Vagina (tissue), 2 donors: ENCODE results near the gene TMEM38A. TPM values are rescaled to one million over a fixed set of nuclear protein-coding genes. Genes with fewer than 3 reads are reported as not detected.
"Not testable (repeated sequence)": the region's sequence is repeated elsewhere in the genome, so short reads cannot be mapped to it uniquely, and the experiment has no call there.

Source experiments
- DNase-seq, 2 donors: peaks; one replicate each; pipeline ENCODE4 v3.0.0-alpha.2; 2017; ENCODE audit errors: extremely low spot score in 2 of 2
- H3K27ac ChIP-seq: fragments of 200-600 bp; sonication (generic); one replicate; pipeline ENCODE4 v1.5.1; 2019
- H3K27me3 ChIP-seq: fragments of 200-600 bp; sonication (generic); one replicate; pipeline ENCODE4 v1.5.1; 2019
- H3K36me3 ChIP-seq, 2 donors: fragments of 200-600 bp; sonication (generic); one replicate each; pipeline ENCODE4 v1.5.1; 2017 to 2019
- H3K4me1 ChIP-seq: fragments of 200-600 bp; sonication (generic); one replicate; pipeline ENCODE4 v1.5.1; 2019
- H3K4me3 ChIP-seq, 2 donors: fragments of 200-600 bp; sonication (generic); 1 replicate in 1 of 2; 2 replicates in 1 of 2; pipeline ENCODE4 v1.5.1; 2016 to 2019
- H3K9me3 ChIP-seq: fragments of 200-600 bp; sonication (generic); one replicate; pipeline ENCODE4 v1.5.1; 2019
- POLR2A ChIP-seq, 2 donors: fragments of 450-650 bp; IDR thresholded peaks; one replicate each; pipeline ENCODE4 v1.6.1; 2017; ENCODE audit warnings: antibody characterized with exemption in 2 of 2, mild to moderate bottlenecking in 2 of 2, moderate library complexity in 2 of 2
- POLR2AphosphoS5 ChIP-seq, 2 donors: sonication (generic); formaldehyde crosslinking; IDR thresholded peaks; one replicate each; pipeline ENCODE4 v1.9.0; 2017; ENCODE audit warnings: antibody characterized with exemption in 2 of 2, mild to moderate bottlenecking in 2 of 2, low read depth in 1 of 2; ENCODE audit not compliant: insufficient read depth in 1 of 2
- intact Hi-C: fragments of 100-400 bp; cut with DNase I; formaldehyde crosslinking; loops from one replicate; pipeline ENCODE4 v1.15.1; 2023
- total RNA-seq: library from RNA; depleted of rRNA; stranded (reverse); fragments of >200 nt; gene quantifications from one replicate; pipeline ENCODE4 v1.2.3, GENCODE V29; 2016
- TF ChIP-seq, protein P1 (sequence below), 3 experiments: fragments of 450-650 bp in 2 of 3; fragments of 200-600 bp in 1 of 3; sonication (generic) in 1 of 3; IDR thresholded peaks; one replicate each; pipeline ENCODE4 v1.5.1; 2017 to 2019; ENCODE audit warnings: antibody characterized with exemption in 3 of 3, mild to moderate bottlenecking in 2 of 3, moderate library complexity in 2 of 3

Gene TMEM38A
- total RNA-seq, 1 donor from 2014 or later, result 4.7 TPM

DNA sequence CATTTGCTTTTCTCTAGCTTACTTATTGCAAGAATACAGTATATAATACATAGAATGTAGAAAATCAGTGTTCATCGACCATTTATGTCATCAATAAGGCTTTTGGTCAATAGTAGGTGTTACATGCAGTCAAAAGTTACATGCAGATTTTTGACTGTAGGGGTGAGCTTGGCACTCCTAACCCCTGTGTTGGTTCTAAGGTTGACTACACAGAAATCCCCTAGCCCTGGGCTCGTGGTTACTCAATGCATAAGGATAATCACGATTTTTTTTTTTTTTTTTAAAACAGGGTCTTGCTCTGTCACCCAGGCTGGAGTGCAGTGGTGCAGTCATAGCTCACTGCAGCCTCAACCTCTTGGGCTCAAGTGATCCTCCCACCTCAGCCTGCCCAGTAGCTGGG, 54.7 kb downstream of the TMEM38A start:
- Histone ChIP-seq H3K4me1 (peaks cover 16% of the 10 kb centered on the region), H3K36me3 (no peaks in the 10 kb centered on the region), H3K27me3 (no peaks in the 10 kb centered on the region), H3K27ac (no peak overlapping the region), H3K9me3 (no peaks in the 10 kb centered on the region), H3K4me3 (no peak overlapping the region)
- TF ChIP-seq POLR2AphosphoS5 (IDR thresholded peaks at IDR 0.05; ENCODE audit: insufficient read depth in 1 of 2, low read depth in 1 of 2) (no peak), POLR2A (IDR thresholded peaks at IDR 0.05) (no peak)
- TF ChIP-seq, protein P1, sequence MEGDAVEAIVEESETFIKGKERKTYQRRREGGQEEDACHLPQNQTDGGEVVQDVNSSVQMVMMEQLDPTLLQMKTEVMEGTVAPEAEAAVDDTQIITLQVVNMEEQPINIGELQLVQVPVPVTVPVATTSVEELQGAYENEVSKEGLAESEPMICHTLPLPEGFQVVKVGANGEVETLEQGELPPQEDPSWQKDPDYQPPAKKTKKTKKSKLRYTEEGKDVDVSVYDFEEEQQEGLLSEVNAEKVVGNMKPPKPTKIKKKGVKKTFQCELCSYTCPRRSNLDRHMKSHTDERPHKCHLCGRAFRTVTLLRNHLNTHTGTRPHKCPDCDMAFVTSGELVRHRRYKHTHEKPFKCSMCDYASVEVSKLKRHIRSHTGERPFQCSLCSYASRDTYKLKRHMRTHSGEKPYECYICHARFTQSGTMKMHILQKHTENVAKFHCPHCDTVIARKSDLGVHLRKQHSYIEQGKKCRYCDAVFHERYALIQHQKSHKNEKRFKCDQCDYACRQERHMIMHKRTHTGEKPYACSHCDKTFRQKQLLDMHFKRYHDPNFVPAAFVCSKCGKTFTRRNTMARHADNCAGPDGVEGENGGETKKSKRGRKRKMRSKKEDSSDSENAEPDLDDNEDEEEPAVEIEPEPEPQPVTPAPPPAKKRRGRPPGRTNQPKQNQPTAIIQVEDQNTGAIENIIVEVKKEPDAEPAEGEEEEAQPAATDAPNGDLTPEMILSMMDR (IDR thresholded peaks at IDR 0.05), result no peak
- DNase-seq, result no peak
- intact Hi-C loops, result no loop called here

DNA sequence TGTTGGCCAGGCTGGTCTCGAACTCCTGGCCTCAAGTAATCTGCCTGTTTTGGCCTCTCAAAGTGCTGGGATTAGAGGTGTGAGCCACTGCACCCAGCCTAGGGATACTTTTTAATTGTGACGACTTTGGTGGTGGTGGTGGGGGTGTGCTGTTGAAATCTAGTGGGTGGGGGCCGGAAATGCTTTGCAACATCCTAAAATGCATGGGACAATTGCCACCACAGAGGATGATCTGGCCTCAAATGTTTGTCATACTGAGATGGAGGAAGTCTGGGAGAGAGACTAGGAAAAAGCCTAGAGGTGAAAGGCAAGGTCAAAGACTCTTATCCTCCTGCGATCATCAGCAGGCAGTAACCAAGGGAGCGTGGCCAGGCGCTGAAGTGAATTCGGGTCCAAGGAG, 60.1 kb downstream of the TMEM38A start:
- Histone ChIP-seq H3K4me1 (peaks cover 16% of the 10 kb centered on the region), H3K27ac (no peak overlapping the region), H3K27me3 (no peaks in the 10 kb centered on the region), H3K9me3 (peaks cover 3% of the 10 kb centered on the region), H3K36me3 (no peaks in the 10 kb centered on the region), H3K4me3 (no peak overlapping the region)
- no peak for TF ChIP-seq POLR2AphosphoS5 (IDR thresholded peaks at IDR 0.05; ENCODE audit: insufficient read depth in 1 of 2, low read depth in 1 of 2)
- DNase-seq, result no peak
- intact Hi-C loops, result no loop called here

DNA sequence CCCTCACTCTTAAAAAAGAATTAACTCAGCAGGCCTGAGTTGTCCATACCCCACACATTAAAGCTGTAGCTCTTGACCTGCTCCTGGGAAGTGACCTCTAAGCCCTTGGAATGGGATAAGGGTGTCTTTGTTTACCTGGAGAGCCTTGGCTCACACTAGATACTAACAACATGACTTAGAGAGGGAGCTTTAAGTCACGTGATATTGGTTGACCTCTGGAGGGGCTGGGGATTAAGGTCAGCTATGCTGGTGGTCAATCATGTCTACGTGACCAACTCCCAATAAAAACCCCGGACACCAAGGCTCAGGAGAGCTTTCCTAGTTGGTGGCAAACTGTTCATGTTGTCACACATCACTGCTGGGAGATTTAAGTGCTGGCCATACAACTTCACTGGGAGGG, 61.7 kb downstream of the TMEM38A start:
- no peak overlapping the region for H3K27ac ChIP-seq
- TF ChIP-seq POLR2AphosphoS5 (IDR thresholded peaks at IDR 0.05; ENCODE audit: insufficient read depth in 1 of 2, low read depth in 1 of 2) (no peak), POLR2A (IDR thresholded peaks at IDR 0.05) (no peak)
- TF ChIP-seq, protein P1 (IDR thresholded peaks at IDR 0.05), result no peak
- no peaks in the 10 kb centered on the region for H3K36me3 ChIP-seq
- H3K27me3 ChIP-seq, result no peaks in the 10 kb centered on the region
- no peak overlapping the region for H3K4me3 ChIP-seq
- DNase-seq, result no peak
- H3K4me1 ChIP-seq, result peaks cover 25% of the 10 kb centered on the region
- intact Hi-C loops, result no loop called here
- peaks cover 3% of the 10 kb centered on the region for H3K9me3 ChIP-seq

DNA sequence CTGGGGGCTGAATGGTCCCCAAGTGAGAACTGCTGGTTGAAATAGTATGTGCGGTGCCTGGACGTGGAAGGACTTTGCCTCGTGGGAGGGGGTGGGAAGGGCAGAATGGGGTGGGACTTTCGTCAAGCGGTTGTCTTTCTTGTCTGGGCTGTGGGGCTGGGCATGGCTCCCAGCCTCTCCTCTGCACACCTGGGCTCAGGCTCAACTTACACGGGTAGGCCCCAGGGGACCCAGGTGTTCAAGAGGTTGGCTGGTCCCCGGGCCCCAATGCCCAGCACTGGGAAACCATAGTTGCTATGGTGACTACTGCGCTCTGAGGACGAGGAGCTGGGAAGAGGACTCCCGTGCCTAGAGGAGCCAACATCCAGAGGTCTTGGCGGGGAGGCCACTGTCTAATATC, 66.0 kb downstream of the TMEM38A start:
- intact Hi-C loops, result no loop called here
- Histone ChIP-seq H3K4me3 (no peak overlapping the region), H3K36me3 (no peaks in the 10 kb centered on the region), H3K27ac (no peak overlapping the region), H3K27me3 (no peaks in the 10 kb centered on the region), H3K9me3 (peaks cover 3% of the 10 kb centered on the region), H3K4me1 (peaks cover 10% of the 10 kb centered on the region)
- no peak for TF ChIP-seq POLR2AphosphoS5 (IDR thresholded peaks at IDR 0.05; ENCODE audit: insufficient read depth in 1 of 2, low read depth in 1 of 2)
- no peak for DNase-seq

DNA sequence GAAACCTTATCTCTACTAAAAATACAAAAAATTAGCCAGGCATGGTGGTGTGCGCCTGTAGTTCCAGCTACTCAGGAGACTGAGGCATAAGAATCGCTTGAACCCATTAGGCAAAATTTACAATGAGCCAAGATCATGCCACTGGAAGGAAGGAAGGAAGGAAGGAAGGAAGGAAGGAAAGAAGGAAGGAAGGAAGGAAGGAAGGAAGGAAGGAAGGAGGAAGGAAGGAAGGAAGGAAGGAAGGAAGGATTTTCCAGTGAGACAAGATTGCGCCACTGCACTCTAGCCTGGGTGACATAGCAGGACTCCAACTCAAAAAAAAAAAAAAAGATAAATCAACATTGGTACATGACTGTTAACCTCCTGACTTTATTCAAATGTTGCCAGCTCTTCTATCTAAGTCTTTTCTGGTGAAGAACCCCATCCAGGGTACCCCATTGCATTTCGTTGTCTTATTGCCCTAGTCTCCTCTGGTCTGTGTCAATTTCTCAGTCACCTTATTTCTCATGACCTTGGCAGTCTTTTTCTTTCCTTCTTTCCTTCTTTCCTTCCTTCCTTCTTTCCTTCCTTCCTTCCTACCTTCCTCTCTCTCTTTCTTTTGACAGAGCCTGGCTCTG, 74.8 kb downstream of the TMEM38A start:
- intact Hi-C loops, H3K9me3 ChIP-seq, DNase-seq, H3K4me3 ChIP-seq, H3K27ac ChIP-seq, H3K27me3 ChIP-seq, H3K36me3 ChIP-seq: not testable (repeated sequence)
- peaks cover 14% of the 10 kb centered on the region for H3K4me1 ChIP-seq

DNA sequence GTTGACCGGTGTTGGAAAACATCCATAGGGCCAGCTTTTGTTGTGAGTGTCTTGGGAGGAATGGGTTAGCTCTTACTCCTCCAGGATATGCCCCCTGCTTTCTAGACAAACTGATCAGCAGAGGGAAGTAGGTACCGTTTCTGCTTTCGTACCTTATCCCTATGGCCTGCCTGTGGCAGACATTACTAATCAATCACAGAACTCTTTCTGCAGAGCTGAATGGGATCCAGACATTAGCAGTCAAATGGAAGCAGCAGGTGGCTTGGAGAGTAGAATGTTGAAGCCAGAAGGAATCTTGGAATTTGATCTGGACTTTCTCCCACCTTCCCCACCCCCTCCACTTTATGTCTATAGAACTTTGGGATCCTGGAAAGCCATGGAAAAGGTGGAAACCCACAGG, 75.8 kb downstream of the TMEM38A start:
- Histone ChIP-seq H3K27me3 (no peaks in the 10 kb centered on the region), H3K36me3 (no peaks in the 10 kb centered on the region), H3K9me3 (no peaks in the 10 kb centered on the region), H3K4me1 (peaks cover 14% of the 10 kb centered on the region), H3K27ac (no peak overlapping the region), H3K4me3 (no peak overlapping the region)
- TF ChIP-seq, protein P1 (IDR thresholded peaks at IDR 0.05), result no peak
- no peak for TF ChIP-seq POLR2A (IDR thresholded peaks at IDR 0.05)
- no peak for TF ChIP-seq POLR2AphosphoS5 (IDR thresholded peaks at IDR 0.05; ENCODE audit: insufficient read depth in 1 of 2, low read depth in 1 of 2)
- no peak for DNase-seq
- intact Hi-C loops, result no loop called here
